Fibroblast of lung (primary cell): Measurements from ENCODE around the gene MFSD12. TPM values are rescaled to one million over a fixed set of nuclear protein-coding genes. Genes with fewer than 3 reads are reported as not detected.

Experiments used
- DNase-seq, 2 donors: peaks; one replicate each; pipeline versions ENCODE4 v3.0.0 to v3.0.0-alpha.2; 2010; ENCODE audit warnings: low read depth in 2 of 2
- H2AFZ ChIP-seq: 2 replicates; pipeline ENCODE4 v1.5.1; 2012; ENCODE audit warnings: low read length, control low read depth, inconsistent platforms
- H3K27ac ChIP-seq: 2 replicates; pipeline ENCODE4 v1.5.1; 2011; ENCODE audit warnings: low read length, control low read depth; ENCODE audit not compliant: insufficient read depth
- H3K27me3 ChIP-seq: 2 replicates; pipeline ENCODE4 v1.5.1; 2011; ENCODE audit warnings: mild to moderate bottlenecking, low read length; ENCODE audit not compliant: control insufficient read depth, insufficient read depth
- H3K36me3 ChIP-seq: 2 replicates; pipeline ENCODE4 v1.5.1; 2011; ENCODE audit warnings: low read length; ENCODE audit not compliant: control insufficient read depth, insufficient read depth
- H3K4me1 ChIP-seq: 2 replicates; pipeline ENCODE4 v1.5.1; 2011; ENCODE audit warnings: low read length; ENCODE audit not compliant: control insufficient read depth, insufficient read depth; ENCODE audit errors: extremely low read depth
- H3K4me2 ChIP-seq: 2 replicates; pipeline ENCODE4 v1.5.1; 2011; ENCODE audit warnings: low read length, control low read depth; ENCODE audit not compliant: insufficient read depth; ENCODE audit errors: extremely low read depth
- H3K4me3 ChIP-seq, 4 experiments: fragments of 200-600 bp in 1 of 4; sonication (generic) in 1 of 4; replicated peaks in 1 of 4; 2 replicates each; pipeline ENCODE4 v1.5.1; 2011 to 2016; ENCODE audit warnings: low read length in 4 of 4, low read depth in 3 of 4, mild to moderate bottlenecking in 3 of 4, control low read depth in 2 of 4, inconsistent platforms in 1 of 4, mixed read lengths in 1 of 4; ENCODE audit not compliant: insufficient read depth in 1 of 4; ENCODE audit errors: control extremely low read depth in 1 of 4
- H3K79me2 ChIP-seq: 2 replicates; pipeline ENCODE4 v1.5.1; 2012; ENCODE audit warnings: mild to moderate bottlenecking, low read length, inconsistent platforms; ENCODE audit not compliant: control insufficient read depth, insufficient read depth
- H3K9ac ChIP-seq: 2 replicates; pipeline ENCODE4 v1.5.1; 2011; ENCODE audit warnings: mild to moderate bottlenecking, low read length, control low read depth; ENCODE audit not compliant: insufficient read depth
- H3K9me3 ChIP-seq: 2 replicates; pipeline ENCODE4 v1.5.1; 2012; ENCODE audit warnings: low read depth, low read length; ENCODE audit not compliant: control insufficient read depth, insufficient read depth
- H4K20me1 ChIP-seq: 2 replicates; pipeline ENCODE4 v1.5.1; 2011; ENCODE audit warnings: low read length; ENCODE audit not compliant: control insufficient read depth, insufficient read depth; ENCODE audit errors: extremely low read depth
- CTCF ChIP-seq, 2 donors: IDR thresholded peaks in 1 of 2; conservative IDR thresholded peaks in 1 of 2; 1 replicate in 1 of 2; 2 replicates in 1 of 2; pipeline ENCODE4 v1.5.1; 2011 to 2012; ENCODE audit warnings: low read length in 2 of 2, control low read depth in 1 of 2, inconsistent platforms in 1 of 2, low read depth in 1 of 2, mild to moderate bottlenecking in 1 of 2
- EZH2 ChIP-seq: IDR thresholded peaks from 2 replicates; pipeline ENCODE4 v1.5.1; 2012; ENCODE audit warnings: low read length, control low read depth, mild to moderate bottlenecking; ENCODE audit errors: missing control alignments
- polyA minus RNA-seq: library from RNA; depleted of rRNA, polyadenylated mRNA; stranded (reverse); fragments of >200 nt; gene quantifications from 2 replicates; pipeline ENCODE4 v1.2.3, GENCODE V29; 2011; ENCODE audit warnings: low replicate concordance
- polyA plus RNA-seq, 2 donors: library from polyadenylated mRNA; depleted of rRNA in 1 of 2; stranded (reverse) in 1 of 2; unstranded in 1 of 2; fragments of >200 nt; gene quantifications; 2 replicates each; pipeline ENCODE4 v1.2.1, GENCODE V29; 2011 to 2012; ENCODE audit warnings: missing spikeins in 1 of 2
- total RNA-seq: library from RNA; depleted of rRNA; stranded (reverse); fragments of >200 nt; gene quantifications from 2 replicates; pipeline ENCODE4 v1.2.1, GENCODE V29; 2014

MFSD12 gene
- 69.9 and 79.9 TPM in 2 replicates for total RNA-seq
- 19.9 and 20.6 TPM in 2 replicates for polyA plus RNA-seq
- 40.1 and 44.4 TPM in 2 replicates for polyA plus RNA-seq (2012)
- 56.1 and 64.1 TPM in 2 replicates for polyA minus RNA-seq

- Histone ChIP-seq H3K79me2 (peaks cover 19% of the 10 kb centered on the region), H3K36me3 (no peaks in the 10 kb centered on the region), H2AFZ (peak within 1 kb of the TSS; percentile 73), H3K27ac (peak within 1 kb of the TSS; percentile 81), H3K9ac (peak within 1 kb of the TSS; percentile 75), H3K9me3 (no peaks in the 10 kb centered on the region), H3K4me3 (peak within 1 kb of the TSS; percentile 65 to 81 (median 78)), H4K20me1 (no peaks in the 10 kb centered on the region), H3K4me2 (peak within 1 kb of the TSS; percentile 88), H3K4me1 (peaks cover 7% of the 10 kb centered on the region), H3K27me3 (no peaks in the 10 kb centered on the region)
- peak; percentile 92 to 93 for DNase-seq
- TF ChIP-seq CTCF (conservative IDR thresholded peaks at IDR 0.05 in 1 of 2, IDR thresholded peaks at IDR 0.05 in 1 of 2; ENCODE audit: low read depth in 1 of 2, low read length in 2 of 2), result no peak
- no peak for TF ChIP-seq EZH2
Observed at GRCh38 chr19:3557461-3558248, at the start of gene MFSD12. Gene MFSD12, minus strand, starts transcription at chr19:3557586. Its CDS starts 183 bp downstream, at chr19:3557403.

- peak within 1 kb of the TSS; percentile 42 to 63 (median 45) for H3K4me3 ChIP-seq
- peaks cover 9% of the 10 kb centered on the region for H3K4me1 ChIP-seq
- H4K20me1 ChIP-seq, result no peaks in the 10 kb centered on the region
- no peaks in the 10 kb centered on the region for H3K27me3 ChIP-seq
- peaks cover 6% of the 10 kb centered on the region for H3K36me3 ChIP-seq
- TF ChIP-seq EZH2, result no peak
- no peaks in the 10 kb centered on the region for H3K9me3 ChIP-seq
- DNase-seq, result peak; percentile 48 to 66
- H2AFZ ChIP-seq, result peak within 1 kb of the TSS; percentile 71
- H3K4me2 ChIP-seq, result peak within 1 kb of the TSS; percentile 79
- H3K79me2 ChIP-seq, result no peaks in the 10 kb centered on the region
- H3K27ac ChIP-seq, result peak within 1 kb of the TSS; percentile 50
- peak within 1 kb of the TSS; percentile 58 for H3K9ac ChIP-seq
Observed at GRCh38 chr19:3606690-3607289, 49.4 kb upstream of the MFSD12 start, which contains the start of gene TBXA2R. Gene TBXA2R, minus strand, starts transcription at chr19:3606875. Its CDS starts 6,241 bp downstream, at chr19:3600634.

GRCh38 chr19:3606174-3606689, 48.8 kb upstream of the MFSD12 start:
- Histone ChIP-seq H3K9ac (peak overlapping the region; percentile 58), H3K4me3 (peak overlapping the region; percentile 39 to 63 (median 45)), H3K36me3 (peaks cover 2% of the 10 kb centered on the region), H3K4me1 (peaks cover 9% of the 10 kb centered on the region), H2AFZ (peak overlapping the region; percentile 71), H3K27ac (no peak overlapping the region), H3K27me3 (no peaks in the 10 kb centered on the region), H4K20me1 (no peaks in the 10 kb centered on the region), H3K4me2 (peak overlapping the region; percentile 79), H3K9me3 (no peaks in the 10 kb centered on the region), H3K79me2 (no peaks in the 10 kb centered on the region)
- TF ChIP-seq CTCF (conservative IDR thresholded peaks at IDR 0.05 in 1 of 2, IDR thresholded peaks at IDR 0.05 in 1 of 2; ENCODE audit: low read depth in 1 of 2, low read length in 2 of 2) (no peak), EZH2 (no peak)
- no peak for DNase-seq
